ENCODE measurements around the gene RPL6. TPM values are rescaled to one million over a fixed set of nuclear protein-coding genes. Genes with fewer than 3 reads are reported as not detected.

Gene RPL6
- total RNA-seq, 1 experiment from 2014 or later = 969 TPM

GRCh38 chr12:112380663-112381405 lies 28.6 kb downstream of the RPL6 start:
- ChIA-PET CTCF (no interaction called here), POLR2A (no interaction called here)
- no peak for ATAC-seq
- no peak for TF ChIP-seq REST (IDR thresholded peaks at IDR 0.05; ENCODE audit: insufficient read depth in 1 of 2, low read depth in 2 of 2, low read length in 1 of 2)
- TF ChIP-seq POLR2AphosphoS5 (IDR thresholded peaks at IDR 0.05; ENCODE audit: low read depth, low read length) = no peak
- no peak for TF ChIP-seq SIN3A (IDR thresholded peaks at IDR 0.05; ENCODE audit: borderline replicate concordance, insufficient read depth, low read depth, low read length)
- TF ChIP-seq TCF7L2 (IDR thresholded peaks at IDR 0.05; ENCODE audit: low read depth, low read length) = no peak
- TF ChIP-seq CTCF (IDR thresholded peaks at IDR 0.05) = no peak
- no peaks in the 10 kb centered on the region for H3K27me3 ChIP-seq (ENCODE audit: control insufficient read depth, insufficient read depth, low read length)
- H3K27ac ChIP-seq (ENCODE audit: low read length) = peak overlapping the region; percentile 81
- in situ Hi-C loops (cut with HindIII; ENCODE audit: low pct_unique_long_range_greater_than_20kb, low sequenced_read_pairs) (no loop called here), intact Hi-C loops (cut with micrococcal nuclease; ENCODE audit: unreplicated experiment) (no loop called here)
- peaks cover 7% of the 10 kb centered on the region for H3K4me1 ChIP-seq (ENCODE audit: control insufficient read depth, insufficient read depth, low read length)
- no peak for DNase-seq (ENCODE audit: low read depth, low spot score)
- no peaks in the 10 kb centered on the region for H3K9me3 ChIP-seq (ENCODE audit: control insufficient read depth, insufficient read depth, low read depth, low read length)
- BruUV-seq (replicated peaks) = no TSS peak
- H3K36me3 ChIP-seq (ENCODE audit: control insufficient read depth, insufficient read depth, low read length) = no peaks in the 10 kb centered on the region; the same call in 1 of the 2 replicates
- peak overlapping the region; percentile 78 to 83 for H3K4me3 ChIP-seq (ENCODE audit: low read depth in 2 of 2, low read length in 2 of 2)

- no peaks in the 10 kb centered on the region for H3K27me3 ChIP-seq (ENCODE audit: control insufficient read depth, insufficient read depth, low read length)
- H3K36me3 ChIP-seq (ENCODE audit: control insufficient read depth, insufficient read depth, low read length) = no peaks in the 10 kb centered on the region
- no peak overlapping the region for H3K27ac ChIP-seq (ENCODE audit: low read length)
- ATAC-seq = no peak
- CTCF ChIA-PET = no interaction called here
- intact Hi-C loops (cut with micrococcal nuclease; ENCODE audit: unreplicated experiment) (no loop called here), in situ Hi-C loops (cut with HindIII; ENCODE audit: low pct_unique_long_range_greater_than_20kb, low sequenced_read_pairs) (no loop called here)
- TF ChIP-seq TCF7L2 (IDR thresholded peaks at IDR 0.05; ENCODE audit: low read depth, low read length) = no peak
- TF ChIP-seq SIN3A (IDR thresholded peaks at IDR 0.05; ENCODE audit: borderline replicate concordance, insufficient read depth, low read depth, low read length) = no peak
- no peak for TF ChIP-seq POLR2AphosphoS5 (IDR thresholded peaks at IDR 0.05; ENCODE audit: low read depth, low read length)
- TF ChIP-seq CTCF (IDR thresholded peaks at IDR 0.05) = no peak
- TF ChIP-seq REST (IDR thresholded peaks at IDR 0.05; ENCODE audit: insufficient read depth in 1 of 2, low read depth in 2 of 2, low read length in 1 of 2) = no peak
- H3K4me1 ChIP-seq (ENCODE audit: control insufficient read depth, insufficient read depth, low read length) = peaks cover 15% of the 10 kb centered on the region
- no peaks in the 10 kb centered on the region for H3K9me3 ChIP-seq (ENCODE audit: control insufficient read depth, insufficient read depth, low read depth, low read length)
- no peak for DNase-seq (ENCODE audit: low read depth, low spot score)
- no TSS peak for BruUV-seq (replicated peaks)
- H3K4me3 ChIP-seq (ENCODE audit: low read depth in 2 of 2, low read length in 2 of 2) = no peak overlapping the region
- POLR2A ChIA-PET = no interaction called here
Observed at GRCh38 chr12:112375105-112375504, 34.3 kb downstream of the RPL6 start.

Measured in Panc1 (cell line).